CD14-positive monocyte (primary cell): ENCODE results near the gene SERPING1. TPM values are rescaled to one million over a fixed set of nuclear protein-coding genes. Genes with fewer than 3 reads are reported as not detected.

Source experiments
- DNase-seq, 3 donors: peaks; one replicate each; pipeline ENCODE4 v3.0.0-alpha.2; 2011 to 2022
- H2AFZ ChIP-seq: 2 replicates; pipeline ENCODE4 v1.6.0; 2012; ENCODE audit warnings: mild to moderate bottlenecking, low read depth, low read length, inconsistent platforms; ENCODE audit not compliant: insufficient read depth, poor library complexity, severe bottlenecking
- H3K27ac ChIP-seq, 2 donors: 1 replicate in 1 of 2; 2 replicates in 1 of 2; pipeline ENCODE4 v1.5.1; 2012 to 2013; ENCODE audit warnings: low read length in 2 of 2, control low read depth in 1 of 2, inconsistent platforms in 1 of 2, low read depth in 1 of 2, mild to moderate bottlenecking in 1 of 2
- H3K27me3 ChIP-seq, 2 donors: one replicate each; pipeline versions ENCODE4 v1.6.0 to v1.6.1; 2011 to 2013; ENCODE audit warnings: low read length in 2 of 2; ENCODE audit not compliant: control insufficient read depth in 2 of 2, insufficient read depth in 2 of 2
- H3K36me3 ChIP-seq, 2 donors: replicated peaks in 1 of 2; 1 replicate in 1 of 2; 2 replicates in 1 of 2; pipeline versions ENCODE4 v1.5.1 to v1.6.1; 2012 to 2013; ENCODE audit warnings: low read length in 2 of 2, control low read depth in 1 of 2, inconsistent platforms in 1 of 2, mild to moderate bottlenecking in 1 of 2; ENCODE audit not compliant: insufficient read depth in 2 of 2, control insufficient read depth in 1 of 2
- H3K4me1 ChIP-seq, 2 donors: 1 replicate in 1 of 2; 2 replicates in 1 of 2; pipeline versions ENCODE4 v1.5.1 to v1.6.1; 2012 to 2013; ENCODE audit warnings: low read length in 2 of 2, control low read depth in 1 of 2, inconsistent platforms in 1 of 2, mild to moderate bottlenecking in 1 of 2, moderate library complexity in 1 of 2; ENCODE audit not compliant: insufficient read depth in 2 of 2, control insufficient read depth in 1 of 2
- H3K4me2 ChIP-seq: replicated peaks from 2 replicates; pipeline ENCODE3; 2012; ENCODE audit warnings: low read length, moderate library complexity, mild to moderate bottlenecking; ENCODE audit not compliant: poor library complexity, severe bottlenecking; ENCODE audit errors: extremely low read depth
- H3K4me3 ChIP-seq, 3 experiments: fragments of 200-600 bp in 1 of 3; sonication (generic) in 1 of 3; replicated peaks in 1 of 3; 1 replicate in 2 of 3; 2 replicates in 1 of 3; pipeline ENCODE4 v1.5.1; 2011 to 2013; ENCODE audit warnings: low read length in 3 of 3, mild to moderate bottlenecking in 3 of 3, control low read depth in 2 of 3, low read depth in 2 of 3, inconsistent platforms in 1 of 3, moderate library complexity in 1 of 3
- H3K79me2 ChIP-seq: 2 replicates; pipeline ENCODE4 v1.6.0; 2012; ENCODE audit warnings: mild to moderate bottlenecking, control low read depth, inconsistent platforms, low read length, moderate library complexity; ENCODE audit not compliant: insufficient read depth
- H3K9ac ChIP-seq: 2 replicates; pipeline ENCODE4 v1.6.0; 2017; ENCODE audit warnings: low read length, mild to moderate bottlenecking; ENCODE audit not compliant: insufficient read depth, poor library complexity, severe bottlenecking
- H3K9me3 ChIP-seq, 2 donors: replicated peaks in 1 of 2; 1 replicate in 1 of 2; 2 replicates in 1 of 2; pipeline versions ENCODE4 v1.5.1 to v1.6.1; 2012 to 2013; ENCODE audit warnings: low read length in 2 of 2, control low read depth in 1 of 2; ENCODE audit not compliant: control insufficient read depth in 1 of 2, insufficient read depth in 1 of 2
- H4K20me1 ChIP-seq: 2 replicates; pipeline ENCODE4 v1.6.0; 2012; ENCODE audit warnings: mild to moderate bottlenecking, low read length, control low read depth, moderate library complexity; ENCODE audit not compliant: insufficient read depth
- H3K27ac Mint-ChIP-seq, 7 donors: one replicate each; pipeline ENCODE4 v1.8.0; 2020; ENCODE audit warnings: mild to moderate bottlenecking in 7 of 7, mixed read lengths in 7 of 7, moderate library complexity in 6 of 7, inconsistent platforms in 2 of 7
- H3K27me3 Mint-ChIP-seq, 3 donors: one replicate each; pipeline ENCODE4 v1.8.0; 2021 to 2022; ENCODE audit warnings: low read depth in 3 of 3, mild to moderate bottlenecking in 3 of 3, mixed read lengths in 3 of 3, moderate library complexity in 3 of 3, inconsistent platforms in 1 of 3
- H3K36me3 Mint-ChIP-seq, 2 donors: one replicate each; pipeline ENCODE4 v1.8.0; 2020; ENCODE audit warnings: mixed read lengths in 2 of 2, inconsistent platforms in 1 of 2, mild to moderate bottlenecking in 1 of 2
- H3K4me1 Mint-ChIP-seq: one replicate; pipeline ENCODE4 v1.8.0; 2020; ENCODE audit warnings: mild to moderate bottlenecking, mixed read lengths
- H3K4me3 Mint-ChIP-seq, 2 donors: one replicate each; pipeline ENCODE4 v1.8.0; 2020; ENCODE audit warnings: mild to moderate bottlenecking in 2 of 2, mixed read lengths in 2 of 2, moderate library complexity in 1 of 2
- H3K9me3 Mint-ChIP-seq, 7 donors: one replicate each; pipeline ENCODE4 v1.8.0; 2020 to 2022; ENCODE audit warnings: mixed read lengths in 7 of 7, mild to moderate bottlenecking in 6 of 7, moderate library complexity in 6 of 7, inconsistent platforms in 2 of 7
- WGBS: methylation state at CpG from one replicate; pipeline ENCODE4 v1.1.5; 2013; ENCODE audit warnings: missing lambda C conversion rate; ENCODE audit not compliant: insufficient coverage; 5-methylcytosine and 5-hydroxymethylcytosine counted together
- intact Hi-C, 2 donors: fragments of 100-400 bp; cut with micrococcal nuclease; formaldehyde crosslinking; loops; one replicate each; pipeline versions ENCODE4 v1.15.0 to v1.15.1; 2023
- polyA plus RNA-seq, 3 donors: library from polyadenylated mRNA; depleted of rRNA in 1 of 3; unstranded in 2 of 3; stranded (reverse) in 1 of 3; fragments of 300-500 nt in 2 of 3; fragments of >200 nt in 1 of 3; fragmentation: Illumina TruSeq in 2 of 3; gene quantifications; 1 replicate in 2 of 3; 2 replicates in 1 of 3; pipeline ENCODE4 v1.2.3, GENCODE V29; 2012 to 2021
- TF ChIP-seq, protein P1 (sequence below): fragments of 200-600 bp; IDR thresholded peaks from one replicate; pipeline ENCODE4 v1.8.0; 2022; ENCODE audit warnings: antibody characterized with exemption, mild to moderate bottlenecking

The SERPING1 gene
- polyA plus RNA-seq, 3 donors = 7.3 to 10.8 (median 8.5) TPM

DNA sequence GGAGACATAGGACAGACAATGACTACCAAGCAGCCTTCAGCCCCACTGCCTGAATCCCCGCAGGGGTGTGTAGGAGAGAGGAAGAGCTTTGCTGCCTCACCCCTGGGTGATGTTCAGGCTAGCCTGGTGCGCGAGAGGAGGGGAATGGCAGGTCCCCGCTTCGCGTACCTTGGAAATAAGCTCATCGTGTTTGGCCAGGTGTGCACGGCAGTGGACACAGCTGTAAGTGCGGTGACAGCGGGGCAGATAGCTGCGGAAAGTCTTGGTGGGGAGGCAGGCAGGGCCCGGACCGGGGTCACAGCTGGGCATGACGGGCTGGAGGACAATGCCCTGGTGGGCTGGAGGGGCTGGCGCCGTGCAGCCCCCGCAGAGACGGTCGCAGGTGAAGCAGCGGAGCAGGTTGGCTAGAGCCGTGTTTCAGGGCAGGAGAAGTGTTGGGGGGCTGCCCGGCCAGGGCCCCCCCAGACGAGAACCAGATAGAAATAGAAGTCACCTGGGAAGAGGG, 49.4 kb downstream of the SERPING1 start:
- intact Hi-C loops = loop anchor here (2.0 to 10.0 kb wide), 3 partner anchors 80 to 292 kb away; partner anchors contain the start of gene UBE2L6 (in 1 of the 2)
- H3K4me1 Mint-ChIP-seq = peaks cover 62% of the 10 kb centered on the region
- H3K9me3 ChIP-seq = peaks cover 3 to 17% of the 10 kb centered on the region in 2 donors

DNA sequence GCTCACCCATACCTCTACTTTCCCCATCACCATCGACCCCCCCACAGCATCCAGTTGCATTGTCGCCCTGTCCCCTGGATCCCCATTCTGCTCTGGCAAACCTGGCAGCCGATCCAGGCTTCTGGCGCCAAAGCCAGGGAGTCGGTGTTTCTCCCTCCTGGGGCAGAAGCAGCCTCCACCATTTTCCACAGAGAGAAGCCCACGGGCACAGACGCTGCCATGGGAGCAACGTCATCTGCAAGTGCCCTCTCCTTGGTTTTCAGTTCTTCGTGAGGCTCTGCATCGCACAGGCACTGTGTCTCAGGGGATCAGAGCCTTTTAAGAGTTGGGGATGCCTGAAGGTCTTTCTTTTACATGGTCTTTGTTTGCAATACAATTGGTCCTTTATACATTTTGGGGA, 49.9 kb downstream of the SERPING1 start:
- Histone ChIP-seq H3K4me1 (peaks cover 45% of the 10 kb centered on the region in 2 donors), H3K79me2 (no peaks in the 10 kb centered on the region), H3K4me2 (no peak overlapping the region), H3K9me3 (peaks cover 3 to 17% of the 10 kb centered on the region in 2 donors), H3K4me3 (no peak overlapping the region), H3K27me3 (peaks cover 42 to 46% of the 10 kb centered on the region in 2 donors), H3K9ac (no peak overlapping the region), H3K27ac (no peak overlapping the region), H3K36me3 (no peaks in the 10 kb centered on the region), H4K20me1 (no peaks in the 10 kb centered on the region), H2AFZ (no peak overlapping the region)
- peaks cover 57 to 69% (median 61%) of the 10 kb centered on the region in 3 donors for H3K27me3 Mint-ChIP-seq
- peak overlapping the region in 3 of 7 donors; percentile 17 to 46 (median 36) for H3K27ac Mint-ChIP-seq
- TF ChIP-seq, protein P1, sequence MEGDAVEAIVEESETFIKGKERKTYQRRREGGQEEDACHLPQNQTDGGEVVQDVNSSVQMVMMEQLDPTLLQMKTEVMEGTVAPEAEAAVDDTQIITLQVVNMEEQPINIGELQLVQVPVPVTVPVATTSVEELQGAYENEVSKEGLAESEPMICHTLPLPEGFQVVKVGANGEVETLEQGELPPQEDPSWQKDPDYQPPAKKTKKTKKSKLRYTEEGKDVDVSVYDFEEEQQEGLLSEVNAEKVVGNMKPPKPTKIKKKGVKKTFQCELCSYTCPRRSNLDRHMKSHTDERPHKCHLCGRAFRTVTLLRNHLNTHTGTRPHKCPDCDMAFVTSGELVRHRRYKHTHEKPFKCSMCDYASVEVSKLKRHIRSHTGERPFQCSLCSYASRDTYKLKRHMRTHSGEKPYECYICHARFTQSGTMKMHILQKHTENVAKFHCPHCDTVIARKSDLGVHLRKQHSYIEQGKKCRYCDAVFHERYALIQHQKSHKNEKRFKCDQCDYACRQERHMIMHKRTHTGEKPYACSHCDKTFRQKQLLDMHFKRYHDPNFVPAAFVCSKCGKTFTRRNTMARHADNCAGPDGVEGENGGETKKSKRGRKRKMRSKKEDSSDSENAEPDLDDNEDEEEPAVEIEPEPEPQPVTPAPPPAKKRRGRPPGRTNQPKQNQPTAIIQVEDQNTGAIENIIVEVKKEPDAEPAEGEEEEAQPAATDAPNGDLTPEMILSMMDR = no peak
- peaks cover 0 to 23% of the 10 kb centered on the region in 2 donors for H3K36me3 Mint-ChIP-seq
- H3K4me1 Mint-ChIP-seq = peaks cover 67% of the 10 kb centered on the region
- H3K9me3 Mint-ChIP-seq = peaks cover 0 to 20% (median 17%) of the 10 kb centered on the region in 7 donors
- DNase-seq = no peak
- peak overlapping the region in 1 of 2 donors; percentile 91 for H3K4me3 Mint-ChIP-seq
- intact Hi-C loops = loop anchor here (2.0 to 10.0 kb wide), 3 partner anchors 81 to 293 kb away; partner anchors contain the start of gene UBE2L6 (in 1 of the 2)
- WGBS = 3% methylated on average over 10 of the region's 10 CpGs

More for the DNA sequence above, 49.4 kb downstream of the SERPING1 start:
- 5% methylated on average over 22 of the region's 23 CpGs for WGBS
- Histone ChIP-seq H3K27ac (no peak overlapping the region), H3K4me1 (peaks cover 43% of the 10 kb centered on the region in 2 donors), H3K4me2 (no peak overlapping the region), H2AFZ (peak overlapping the region; percentile 1), H3K27me3 (peaks cover 42 to 46% of the 10 kb centered on the region in 2 donors), H4K20me1 (no peaks in the 10 kb centered on the region), H3K79me2 (no peaks in the 10 kb centered on the region), H3K4me3 (no peak overlapping the region), H3K9ac (no peak overlapping the region), H3K36me3 (no peaks in the 10 kb centered on the region)
- TF ChIP-seq, protein P1 = no peak
- H3K9me3 Mint-ChIP-seq = peaks cover 0 to 20% (median 17%) of the 10 kb centered on the region in 7 donors
- DNase-seq = no peak
- H3K36me3 Mint-ChIP-seq = peaks cover 0 to 23% of the 10 kb centered on the region in 2 donors
- H3K27ac Mint-ChIP-seq = peak overlapping the region in 3 of 7 donors; percentile 18 to 46 (median 42)
- peaks cover 58 to 69% (median 61%) of the 10 kb centered on the region in 3 donors for H3K27me3 Mint-ChIP-seq
- peak overlapping the region; percentile 56 to 91 for H3K4me3 Mint-ChIP-seq
